ENCODE data around the gene MOCOS. TPM values are rescaled to one million over a fixed set of nuclear protein-coding genes. Genes with fewer than 3 reads are reported as not detected.

Gene MOCOS
- total RNA-seq, 1 donor from 2014 or later = 4.2 TPM

- Histone ChIP-seq H3K27ac (no peak overlapping the region), H3K27me3 (ENCODE audit: low read depth) (no peaks in the 10 kb centered on the region), H3K4me3 (no peak overlapping the region), H3K9me3 (no peaks in the 10 kb centered on the region), H3K4me1 (no peaks in the 10 kb centered on the region), H3K36me3 (no peaks in the 10 kb centered on the region)
- no peak for TF ChIP-seq CTCF (IDR thresholded peaks at IDR 0.05)
- intact Hi-C loops (cut with DNase I) = no loop called here
- no peak for DNase-seq
- ATAC-seq = no peak
Measured at GRCh38 chr18:36247036-36247435, 59.7 kb downstream of the MOCOS start.

- intact Hi-C loops (cut with DNase I) = no loop called here
- TF ChIP-seq CTCF (IDR thresholded peaks at IDR 0.05) = no peak
- Histone ChIP-seq H3K27ac (no peak overlapping the region), H3K4me1 (no peaks in the 10 kb centered on the region), H3K36me3 (no peaks in the 10 kb centered on the region), H3K27me3 (ENCODE audit: low read depth) (no peaks in the 10 kb centered on the region), H3K4me3 (no peak overlapping the region), H3K9me3 (no peaks in the 10 kb centered on the region)
- ATAC-seq (no peak), DNase-seq (no peak)
Measured at GRCh38 chr18:36249392-36249791, 62.1 kb downstream of the MOCOS start.

GRCh38 chr18:36250827-36251226 lies 63.5 kb downstream of the MOCOS start:
- ATAC-seq = no peak
- Histone ChIP-seq H3K36me3 (no peaks in the 10 kb centered on the region), H3K9me3 (no peaks in the 10 kb centered on the region), H3K27me3 (ENCODE audit: low read depth) (no peaks in the 10 kb centered on the region), H3K27ac (no peak overlapping the region), H3K4me3 (no peak overlapping the region), H3K4me1 (no peaks in the 10 kb centered on the region)
- DNase-seq = no peak
- intact Hi-C loops (cut with DNase I) = no loop called here
- no peak for TF ChIP-seq CTCF (IDR thresholded peaks at IDR 0.05)

- Histone ChIP-seq H3K27me3 (ENCODE audit: low read depth) (no peaks in the 10 kb centered on the region), H3K4me1 (no peaks in the 10 kb centered on the region), H3K27ac (no peak overlapping the region), H3K36me3 (no peaks in the 10 kb centered on the region), H3K9me3 (no peaks in the 10 kb centered on the region), H3K4me3 (no peak overlapping the region)
- TF ChIP-seq CTCF (IDR thresholded peaks at IDR 0.05) = no peak
- intact Hi-C loops (cut with DNase I) = no loop called here
- DNase-seq = no peak
- no peak for ATAC-seq
Measured at GRCh38 chr18:36255072-36255698, 67.9 kb downstream of the MOCOS start.

GRCh38 chr18:36256094-36256493 lies 68.8 kb downstream of the MOCOS start:
- Histone ChIP-seq H3K36me3 (no peaks in the 10 kb centered on the region), H3K4me3 (no peak overlapping the region), H3K4me1 (no peaks in the 10 kb centered on the region), H3K27me3 (ENCODE audit: low read depth) (no peaks in the 10 kb centered on the region), H3K27ac (no peak overlapping the region), H3K9me3 (no peaks in the 10 kb centered on the region)
- TF ChIP-seq CTCF (IDR thresholded peaks at IDR 0.05) = no peak
- ATAC-seq = no peak
- no peak for DNase-seq
- intact Hi-C loops (cut with DNase I) = no loop called here
